Epithelial cell of proximal tubule (primary cell): ENCODE measurements around the gene DMXL2. TPM values are rescaled to one million over a fixed set of nuclear protein-coding genes. Genes with fewer than 3 reads are reported as not detected.
"Not testable (repeated sequence)": the region's sequence is repeated elsewhere in the genome, so short reads cannot be mapped to it uniquely, and the experiment has no call there.

Source experiments
- DNase-seq: peaks from one replicate; pipeline ENCODE4 v3.0.0-alpha.2; 2011; ENCODE audit warnings: low read depth
- H3K4me3 ChIP-seq: 2 replicates; pipeline ENCODE4 v1.5.1; 2011; ENCODE audit warnings: low read depth, mild to moderate bottlenecking, low read length
- CTCF ChIP-seq: conservative IDR thresholded peaks from 2 replicates; pipeline ENCODE4 v1.5.1; 2012; ENCODE audit warnings: low read depth, mild to moderate bottlenecking, low read length
- total RNA-seq: library from RNA; depleted of rRNA; stranded (reverse); fragments of >200 nt; gene quantifications from 2 replicates; pipeline ENCODE4 v1.2.3, GENCODE V29; 2015

The DMXL2 gene
- 6.8 and 8.7 TPM in 2 replicates for total RNA-seq

GRCh38 chr15:51622604-51623370 is at the start of gene DMXL2:
Gene DMXL2, minus strand, starts transcription at chr15:51622771. Its CDS starts 226 bp downstream, at chr15:51622545.
- no peak for DNase-seq
- no peak for TF ChIP-seq CTCF
- H3K4me3 ChIP-seq: peak within 1 kb of the TSS; percentile 92

GRCh38 chr15:51672155-51672687 is 49.6 kb upstream of the DMXL2 start:
- no peak for DNase-seq
- H3K4me3 ChIP-seq: no peak overlapping the region
- TF ChIP-seq CTCF: no peak

GRCh38 chr15:51669381-51669780 is 46.8 kb upstream of the DMXL2 start:
- no peak for DNase-seq
- H3K4me3 ChIP-seq: no peak overlapping the region
- TF ChIP-seq CTCF: no peak

GRCh38 chr15:51668446-51668845 is 45.9 kb upstream of the DMXL2 start:
- no peak overlapping the region for H3K4me3 ChIP-seq
- TF ChIP-seq CTCF: no peak
- no peak for DNase-seq

- TF ChIP-seq CTCF: no peak
- H3K4me3 ChIP-seq: no peak overlapping the region
- DNase-seq: no peak
Observed at GRCh38 chr15:51667478-51667877, 44.9 kb upstream of the DMXL2 start.

- no peak for TF ChIP-seq CTCF
- no peak for DNase-seq
Observed at GRCh38 chr15:51661072-51661471, 38.5 kb upstream of the DMXL2 start.

GRCh38 chr15:51658664-51659063 is 36.1 kb upstream of the DMXL2 start:
- TF ChIP-seq CTCF: no peak
- DNase-seq: no peak
- H3K4me3 ChIP-seq: no peak overlapping the region

More at GRCh38 chr15:51661072-51661471, 38.5 kb upstream of the DMXL2 start:
- H3K4me3 ChIP-seq: no peak overlapping the region

- DNase-seq, H3K4me3 ChIP-seq: not testable (repeated sequence)
Observed at GRCh38 chr15:51655401-51656057, 33.0 kb upstream of the DMXL2 start.
